AG04449 (cell line): ENCODE data around the gene DIP2B.

Source experiments
- CTCF ChIA-PET: fragments of 350-600 bp; formaldehyde crosslinking; extraction: SDS; loops from one replicate; lab custom pipeline; 2021; ENCODE audit warnings: antibody characterized with exemption; lab: Yijun Ruan, JAX
- POLR2A ChIA-PET: fragments of 400-600, 350-600 bp; formaldehyde crosslinking; extraction: SDS; loops from one replicate; lab custom pipeline; 2020; ENCODE audit warnings: antibody characterized with exemption, inconsistent platforms; lab: Yijun Ruan, JAX
- DNase-seq: peaks from one replicate; pipeline ENCODE4 v3.0.0-alpha.2; 2010; ENCODE audit warnings: low read depth, low spot score
- H3K4me3 ChIP-seq: 2 replicates; pipeline ENCODE4 v1.5.1; 2011; ENCODE audit warnings: low read depth, mild to moderate bottlenecking, control low read depth, low read length
- CTCF ChIP-seq: IDR thresholded peaks from one replicate; pipeline ENCODE4 v1.5.1; 2011; ENCODE audit warnings: mild to moderate bottlenecking, moderate library complexity, low read length, control low read depth, inconsistent platforms; ENCODE audit not compliant: insufficient read depth; ENCODE audit errors: missing control alignments

Gene DIP2B

GRCh38 chr12:50635364-50635763 lies 130.6 kb downstream of the DIP2B start:
- DNase-seq, result no peak
- POLR2A ChIA-PET, result no interaction called here
- TF ChIP-seq CTCF, result no peak
- CTCF ChIA-PET, result interaction anchor here (0.6 to 4.3 kb wide), 8 partner anchors 9 to 131 kb away, joined by 3 to 44 read pairs (median 4); partner anchors contain the start of gene DIP2B
- H3K4me3 ChIP-seq, result no peak overlapping the region

DNA sequence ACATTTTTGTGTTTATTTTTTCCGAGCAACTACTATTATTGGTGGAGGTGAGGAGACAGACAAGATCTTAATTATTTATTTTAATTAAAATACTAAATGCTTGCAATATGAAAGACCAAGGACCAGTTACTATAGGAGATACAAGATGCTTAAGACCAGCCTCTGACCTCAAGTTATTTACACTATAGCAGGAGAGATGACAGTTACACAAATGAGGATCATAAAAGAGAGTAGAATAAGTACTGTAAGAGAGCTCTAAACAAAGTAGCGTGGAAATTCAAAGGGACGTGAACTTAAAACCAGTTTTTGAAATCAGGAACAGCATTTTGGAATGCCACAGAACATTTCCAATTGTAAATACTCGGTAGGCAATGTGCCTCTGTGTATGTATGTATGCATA lies 131.1 kb downstream of the DIP2B start:
- POLR2A ChIA-PET, result no interaction called here
- CTCF ChIA-PET, result interaction anchor here (1.3 to 4.3 kb wide), 5 partner anchors 9 to 131 kb away, joined by 4 to 44 read pairs (median 8); partner anchors contain the start of gene DIP2B

GRCh38 chr12:50636505-50636904 lies 131.7 kb downstream of the DIP2B start:
- DNase-seq, result no peak
- ChIA-PET CTCF (interaction anchor here (0.8 to 4.3 kb wide), 8 partner anchors 9 to 669 kb away, joined by 3 to 44 read pairs (median 4); partner anchors contain the start of gene DIP2B), POLR2A (no interaction called here)

More for the DNA sequence above, 131.1 kb downstream of the DIP2B start:
- no peak overlapping the region for H3K4me3 ChIP-seq
- no peak for DNase-seq
- TF ChIP-seq CTCF, result no peak

DNA sequence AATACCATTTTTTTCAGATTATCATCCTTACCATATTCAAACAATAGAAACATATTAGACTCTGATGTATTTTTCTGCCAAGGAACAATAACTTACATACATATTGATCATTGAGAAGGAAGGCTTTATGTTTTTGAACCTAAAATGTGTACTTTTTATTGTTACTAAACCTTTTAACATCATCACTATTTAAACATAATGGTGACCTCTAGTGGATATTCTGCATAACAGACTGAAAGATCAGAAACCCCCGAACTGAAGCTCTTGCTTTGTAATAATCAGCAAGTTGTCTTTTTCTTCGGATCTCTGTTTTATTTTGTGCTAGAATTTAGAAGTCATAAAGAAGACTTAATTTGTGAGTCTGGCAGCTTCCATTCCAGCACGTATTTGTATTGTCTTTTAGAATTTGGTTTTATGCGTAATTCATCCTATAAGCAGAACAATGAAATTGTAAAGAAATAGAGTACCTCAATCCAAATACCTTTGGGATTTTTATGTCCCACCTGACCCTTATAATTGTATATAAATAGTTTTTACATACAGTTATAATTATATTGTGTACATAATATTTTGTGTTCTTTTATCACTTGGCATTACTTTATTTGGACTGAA lies 133.2 kb downstream of the DIP2B start:
- DNase-seq, result no peak
- ChIA-PET CTCF (interaction anchor here (0.7 to 11.0 kb wide), 29 partner anchors 9 to 184 kb away, joined by 3 to 215 read pairs (median 5); partner anchors contain the start of gene DIP2B), POLR2A (no interaction called here)
- peak; percentile 7 for TF ChIP-seq CTCF
- H3K4me3 ChIP-seq, result no peak overlapping the region

More at GRCh38 chr12:50636505-50636904, 131.7 kb downstream of the DIP2B start:
- no peak overlapping the region for H3K4me3 ChIP-seq
- no peak for TF ChIP-seq CTCF

DNA sequence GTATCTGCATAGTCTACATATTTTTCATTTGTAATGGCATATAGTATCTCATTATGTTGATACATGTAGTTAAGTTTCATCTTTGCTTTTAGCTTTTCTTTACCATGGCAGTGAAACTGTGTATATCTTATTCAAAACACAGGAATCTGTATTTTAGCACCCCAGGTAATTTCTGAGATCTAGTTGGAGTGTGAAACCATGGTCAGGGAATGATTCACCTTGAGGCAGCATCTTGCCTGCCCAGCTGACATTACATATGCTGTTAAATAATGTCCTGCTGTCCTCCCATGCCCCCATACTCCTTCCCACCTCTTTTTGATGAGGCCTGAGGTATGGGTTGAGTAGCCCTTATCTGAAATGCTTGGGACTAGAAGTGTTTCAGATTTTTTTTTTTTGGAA lies 133.7 kb downstream of the DIP2B start:
- no peak overlapping the region for H3K4me3 ChIP-seq
- POLR2A ChIA-PET, result interaction anchor here (0.7 kb wide), 1 partner anchor 127 kb away, joined by 3 read pairs; no protein-coding TSS in a partner anchor
- CTCF ChIA-PET, result interaction anchor here (0.7 to 11.0 kb wide), 30 partner anchors 8 to 274 kb away, joined by 3 to 215 read pairs (median 5); partner anchors contain the start of gene DIP2B
- TF ChIP-seq CTCF, result no peak
- no peak for DNase-seq

GRCh38 chr12:50639721-50640120 lies 134.9 kb downstream of the DIP2B start:
- no peak for TF ChIP-seq CTCF
- H3K4me3 ChIP-seq, result no peak overlapping the region
- POLR2A ChIA-PET, result no interaction called here
- DNase-seq, result no peak
- CTCF ChIA-PET, result interaction anchor here (0.8 to 11.0 kb wide), 8 partner anchors 13 to 133 kb away, joined by 3 to 215 read pairs (median 4); partner anchors contain the start of gene DIP2B
